Epithelial cell of esophagus (primary cell): ENCODE measurements around the gene UBE2M.
"Not testable (repeated sequence)": the region's sequence is repeated elsewhere in the genome, so short reads cannot be mapped to it uniquely, and the experiment has no call there.

ENCODE experiments used
- DNase-seq: peaks from one replicate; pipeline ENCODE4 v3.0.0; 2010; ENCODE audit warnings: low read depth
- H3K4me3 ChIP-seq: 2 replicates; pipeline ENCODE4 v1.5.1; 2011; ENCODE audit warnings: mild to moderate bottlenecking, low read length, control low read depth
- CTCF ChIP-seq: IDR thresholded peaks from 2 replicates; pipeline ENCODE4 v1.5.1; 2011; ENCODE audit warnings: low read depth, mild to moderate bottlenecking, low read length, control low read depth, inconsistent platforms; ENCODE audit not compliant: insufficient read depth; ENCODE audit errors: missing control alignments

Gene UBE2M

DNA sequence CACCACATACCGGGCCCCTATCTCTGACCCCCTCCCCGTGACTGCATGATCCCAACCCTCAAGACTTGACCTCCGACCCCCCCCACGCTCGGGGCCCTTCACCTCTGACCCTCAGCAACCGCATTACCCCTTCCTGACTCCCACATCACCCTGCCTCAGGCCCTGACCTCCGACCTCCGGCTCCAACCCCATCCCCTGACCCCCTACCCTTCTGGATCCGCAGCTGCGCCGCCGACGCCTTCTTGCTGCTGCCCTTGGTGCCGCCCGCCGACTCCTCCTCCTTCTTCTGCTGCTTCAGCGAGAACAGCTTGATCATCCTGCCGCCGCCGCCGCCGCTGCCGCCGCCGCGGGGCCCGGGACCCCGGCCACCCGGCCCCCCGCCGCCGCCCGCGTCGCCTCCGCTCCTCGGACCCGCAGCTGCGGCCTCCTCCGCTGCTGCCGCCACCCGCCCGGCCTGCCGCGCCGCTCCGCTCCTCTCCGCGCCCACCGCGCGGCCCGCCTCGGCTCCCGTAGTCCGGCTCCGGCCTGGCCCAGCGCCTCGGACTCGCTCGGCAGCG, at the start of gene UBE2M:
UBE2M (minus strand) TSS at position 546 of the 557 bp plus-strand sequence; CDS start at position 316, 230 bp downstream.
- TF ChIP-seq CTCF, result no peak
- peak within 1 kb of the TSS; percentile 90 for H3K4me3 ChIP-seq
- peak; percentile 68 for DNase-seq

DNA sequence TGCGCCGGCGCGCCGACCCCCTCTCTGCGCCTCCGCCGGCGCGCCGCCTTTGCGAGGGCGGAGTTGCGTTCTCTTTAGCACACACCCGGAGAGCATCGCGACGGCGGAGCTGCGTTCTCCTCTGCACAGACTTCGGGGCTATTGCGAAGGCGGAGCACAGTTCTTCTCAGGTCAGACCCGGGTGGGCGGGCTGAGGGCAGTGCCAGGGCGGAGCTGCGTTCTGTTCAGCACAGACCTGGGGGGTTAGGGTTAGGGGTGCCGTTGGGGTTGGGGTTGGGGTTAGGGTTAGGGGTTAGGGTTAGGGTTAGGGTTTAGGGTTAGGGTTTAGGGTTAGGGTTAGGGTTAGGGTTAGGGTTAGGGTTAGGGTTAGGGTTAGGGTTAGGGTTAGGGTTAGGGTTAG, 48.8 kb upstream of the UBE2M start:
- not testable (repeated sequence) for DNase-seq, H3K4me3 ChIP-seq

GRCh38 chr19:58606251-58606896, 48.0 kb upstream of the UBE2M start:
- not testable (repeated sequence) for H3K4me3 ChIP-seq, DNase-seq

DNA sequence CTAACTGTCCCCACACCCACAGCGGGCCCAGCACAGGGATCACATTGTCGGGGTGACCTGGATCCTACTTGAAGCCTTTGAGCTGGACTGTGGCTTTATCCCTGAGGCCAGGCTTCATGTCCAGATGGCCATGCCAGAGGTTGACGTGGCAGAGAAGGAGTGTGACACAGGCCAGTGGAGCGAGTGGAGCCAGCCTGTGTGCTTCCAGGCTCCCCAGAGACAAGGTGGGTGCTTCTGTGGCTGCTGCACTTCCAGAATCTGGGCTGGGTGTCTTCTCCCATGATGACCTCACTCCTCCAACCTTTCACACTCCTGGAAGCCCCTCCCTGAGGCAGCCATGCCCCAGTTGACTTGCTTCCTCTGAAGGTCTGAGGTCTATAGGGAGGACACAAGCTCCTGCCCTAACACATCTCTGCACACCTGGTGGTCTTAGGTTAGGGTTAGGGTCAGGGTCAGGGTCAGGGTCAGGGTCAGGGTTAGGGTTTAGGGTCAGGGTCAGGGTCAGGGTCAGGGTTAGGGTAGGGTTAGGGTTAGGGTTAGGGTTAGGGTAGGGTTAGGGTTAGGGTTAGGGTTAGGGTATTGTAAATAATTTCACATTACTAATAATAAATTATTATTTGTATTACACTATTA, 27.8 kb upstream of the UBE2M start:
- no peak for DNase-seq
- no peak for TF ChIP-seq CTCF

GRCh38 chr19:58585442-58586132, 27.2 kb upstream of the UBE2M start:
- no peak for DNase-seq
- no peak for TF ChIP-seq CTCF
- no peak overlapping the region for H3K4me3 ChIP-seq

More for the DNA sequence above, 27.8 kb upstream of the UBE2M start:
- no peak overlapping the region for H3K4me3 ChIP-seq

DNA sequence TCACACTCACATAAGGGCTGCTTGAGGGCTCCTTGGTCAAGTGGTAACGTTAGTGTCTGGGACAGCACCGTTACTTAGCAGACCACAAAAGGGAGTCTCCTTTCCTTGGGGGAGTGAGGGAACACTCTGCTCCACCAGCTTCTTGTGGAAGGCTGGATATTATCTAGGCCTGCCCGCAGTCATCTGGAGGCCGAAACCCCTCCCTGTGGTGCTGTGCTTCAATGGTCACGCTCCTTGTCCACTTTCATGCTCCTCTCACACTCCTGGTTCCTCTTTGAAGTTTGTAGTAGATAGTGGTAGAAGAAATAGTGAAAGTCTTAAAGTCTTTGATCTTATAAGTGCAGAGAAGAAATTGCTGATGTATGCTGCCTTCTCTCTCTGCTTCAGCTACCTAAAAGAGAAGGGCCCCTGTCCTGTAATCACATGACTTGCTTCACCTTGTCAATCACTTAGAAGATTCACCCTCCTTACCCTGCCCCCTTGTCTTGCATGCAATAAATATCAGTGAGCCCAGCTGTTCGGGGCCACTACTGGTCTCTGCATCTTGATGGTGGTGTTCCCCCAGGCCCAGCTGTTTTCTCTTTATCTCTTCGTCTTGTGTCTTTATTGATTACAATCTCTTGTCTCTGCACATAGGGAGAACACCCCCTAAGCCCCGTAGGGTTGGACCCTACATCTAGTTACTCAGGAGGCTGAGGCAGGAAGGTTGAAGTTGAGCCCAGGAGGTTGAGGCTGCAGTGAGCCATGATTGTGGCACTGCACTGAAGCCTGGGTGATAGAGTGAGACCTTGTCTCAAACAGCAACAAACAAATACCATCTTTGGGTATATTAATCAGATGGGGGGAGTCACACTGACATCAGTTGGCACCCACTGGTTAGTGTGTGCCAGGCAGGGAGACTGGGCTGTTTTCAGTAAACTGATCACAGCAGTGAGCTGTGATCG, 26.4 kb upstream of the UBE2M start:
- DNase-seq, result no peak
- H3K4me3 ChIP-seq, result no peak overlapping the region
- TF ChIP-seq CTCF, result no peak

DNA sequence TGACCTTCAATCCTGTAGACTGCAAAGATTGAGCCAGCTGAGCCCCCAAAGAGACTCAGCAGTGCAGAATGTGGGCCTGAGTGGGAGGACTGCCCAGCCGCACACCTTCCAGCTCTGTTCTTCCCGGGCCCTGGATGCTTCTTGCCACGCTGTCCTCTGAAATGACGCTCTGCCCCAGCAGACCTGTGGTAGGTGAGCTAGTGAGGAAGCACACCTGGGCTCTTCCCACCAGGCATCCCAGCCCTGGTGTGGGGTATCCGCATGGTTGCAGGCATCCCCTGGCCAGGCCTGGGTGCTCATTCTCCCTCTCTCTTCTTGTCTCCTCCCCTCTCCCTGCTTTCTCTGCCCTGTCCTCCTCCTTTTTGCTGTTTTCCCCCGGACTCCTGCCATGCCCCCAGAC, 24.6 kb upstream of the UBE2M start:
- no peak for DNase-seq
- H3K4me3 ChIP-seq, result no peak overlapping the region
- no peak for TF ChIP-seq CTCF
